HepG2 (cell line): Measurements from ENCODE around the gene BET1L. TPM values are rescaled to one million over a fixed set of nuclear protein-coding genes. Genes with fewer than 3 reads are reported as not detected.

Experiments
- ATAC-seq: fragments of 200-7000 bp; cut with Tn5 transposase; 3 replicates; pipeline ENCODE4 v1.9.1; 2020; ENCODE audit warnings: mild to moderate bottlenecking, moderate library complexity
- BruUV-seq: library from RNA; stranded (reverse); fragments of 400-500 nt; replicated peaks from 2 replicates; lab custom pipeline; 2021; lab: Mats Ljungman, UMichigan
- CTCF ChIA-PET: fragments of 300-600 bp; formaldehyde crosslinking; extraction: SDS; loops from one replicate; lab custom pipeline; 2021; ENCODE audit warnings: low total read pairs, inconsistent platforms, low intra/inter-chr PET ratio; lab: Yijun Ruan, JAX
- POLR2A ChIA-PET: fragments of 350-600 bp; sonication (Branson Sonifier 250); formaldehyde crosslinking; loops from one replicate; lab custom pipeline; 2020; ENCODE audit warnings: antibody characterized with exemption, inconsistent platforms; lab: Yijun Ruan, JAX
- DNase-seq: peaks from one replicate; pipeline ENCODE4 v3.0.0-alpha.2; 2015; ENCODE audit warnings: low spot score
- FAIRE-seq: peaks from 3 replicates; lab custom pipeline; 2011; peaks lifted over from hg19 to GRCh38; lab: Jason Lieb, UNC
- H2AFZ ChIP-seq: one replicate; pipeline ENCODE4 v1.6.1; 2011; ENCODE audit warnings: low read length, inconsistent platforms
- H3K27ac ChIP-seq: fragments of 300-600 bp; 3 replicates; pipeline ENCODE4 v1.8.0; 2011; ENCODE audit warnings: mixed run types, mild to moderate bottlenecking, mixed read lengths, low read length, inconsistent platforms; ENCODE audit not compliant: insufficient read depth; ENCODE audit errors: extremely low read length
- H3K27me3 ChIP-seq, 2 experiments: fragments of 200-600 bp in 1 of 2; 2 replicates in 1 of 2; 3 replicates in 1 of 2; pipeline versions ENCODE4 v1.6.0 to v1.8.0; 2011; ENCODE audit warnings: low read length in 2 of 2, mild to moderate bottlenecking in 2 of 2, moderate library complexity in 2 of 2, inconsistent platforms in 1 of 2; ENCODE audit not compliant: insufficient read depth in 2 of 2, control insufficient read depth in 1 of 2
- H3K36me3 ChIP-seq, 2 experiments: fragments of 200-600 bp in 1 of 2; replicated peaks in 1 of 2; 2 replicates in 1 of 2; 3 replicates in 1 of 2; pipeline versions ENCODE4 v1.5.1 to v1.8.0; 2011; ENCODE audit warnings: low read length in 2 of 2, inconsistent platforms in 1 of 2; ENCODE audit not compliant: insufficient read depth in 2 of 2, control insufficient read depth in 1 of 2
- H3K4me1 ChIP-seq: 2 replicates; pipeline ENCODE4 v1.5.1; 2012; ENCODE audit warnings: low read length, inconsistent platforms; ENCODE audit not compliant: insufficient read depth
- H3K4me2 ChIP-seq: 2 replicates; pipeline ENCODE4 v1.6.0; 2011; ENCODE audit warnings: low read depth, low read length, inconsistent platforms
- H3K4me3 ChIP-seq, 3 experiments: fragments of 200-600 bp in 1 of 3; sonication (generic), shearing (Covaris generic) in 1 of 3; replicated peaks in 1 of 3; 2 replicates each; pipeline ENCODE4 v1.5.1; 2011 to 2016; ENCODE audit warnings: low read length in 3 of 3, inconsistent platforms in 2 of 3, low read depth in 2 of 3, mild to moderate bottlenecking in 2 of 3, control low read depth in 1 of 3, mixed read lengths in 1 of 3; ENCODE audit not compliant: insufficient read depth in 1 of 3
- H3K79me2 ChIP-seq: one replicate; pipeline ENCODE4 v1.6.1; 2011; ENCODE audit warnings: low read length, inconsistent platforms; ENCODE audit not compliant: insufficient read depth
- H3K9ac ChIP-seq: 2 replicates; pipeline ENCODE4 v1.6.0; 2011; ENCODE audit warnings: mild to moderate bottlenecking, low read depth, low read length, inconsistent platforms; ENCODE audit not compliant: insufficient read depth
- H3K9me3 ChIP-seq: 2 replicates; pipeline ENCODE4 v1.5.1; 2012; ENCODE audit warnings: mild to moderate bottlenecking, low read length
- H4K20me1 ChIP-seq: 2 replicates; pipeline ENCODE4 v1.6.0; 2011; ENCODE audit warnings: inconsistent platforms, mild to moderate bottlenecking, low read length, moderate library complexity; ENCODE audit not compliant: insufficient read depth
- AGO2 ChIP-seq: fragments of 200-400 bp; formaldehyde crosslinking; optimal IDR thresholded peaks from 2 replicates; pipeline ENCODE3; 2017; ENCODE audit warnings: mild to moderate bottlenecking, low read depth, low read length, moderate library complexity
- FOXA3 ChIP-seq: IDR thresholded peaks from 2 replicates; pipeline ENCODE4 v1.6.1; 2016; ENCODE audit warnings: missing genetic modification reagents, missing compliant biosample characterization
- HNRNPH1 ChIP-seq: fragments of 200-400 bp; formaldehyde crosslinking; optimal IDR thresholded peaks from 2 replicates; pipeline ENCODE3; 2017; ENCODE audit warnings: mild to moderate bottlenecking, low read depth, low read length
- MED1 ChIP-seq: sonication (generic); formaldehyde crosslinking; IDR thresholded peaks from 2 replicates; pipeline ENCODE4 v1.4.0; 2020; ENCODE audit warnings: missing genetic modification reagents
- NCOA2 ChIP-seq: sonication (generic); formaldehyde crosslinking; IDR thresholded peaks from 2 replicates; pipeline ENCODE4 v1.8.0; 2022; ENCODE audit warnings: inconsistent platforms
- POLR2A ChIP-seq, 2 experiments: IDR thresholded peaks; 2 replicates each; pipeline ENCODE4 v1.6.1; 2011; ENCODE audit warnings: low read depth in 2 of 2, low read length in 2 of 2, mild to moderate bottlenecking in 1 of 2, moderate library complexity in 1 of 2; ENCODE audit not compliant: insufficient read depth in 1 of 2
- RBFOX2 ChIP-seq: fragments of 200-400 bp; formaldehyde crosslinking; IDR thresholded peaks from 2 replicates; pipeline ENCODE4 v1.6.1; 2017; ENCODE audit warnings: low read depth, mild to moderate bottlenecking, low read length
- SKI ChIP-seq: fragments of 450-650 bp; IDR thresholded peaks from one replicate; pipeline ENCODE4 v1.6.1; 2018; ENCODE audit warnings: mild to moderate bottlenecking; ENCODE audit not compliant: partially characterized antibody
- ZNF33B ChIP-seq: sonication (generic); formaldehyde crosslinking; IDR thresholded peaks from 2 replicates; pipeline ENCODE4 v1.5.1; 2020; ENCODE audit warnings: mild to moderate bottlenecking, missing genetic modification reagents
- WGBS: methylation state at CpG from one replicate; pipeline ENCODE4 v1.1.6; 2017; ENCODE audit warnings: low lambda C conversion rate; 5-methylcytosine and 5-hydroxymethylcytosine counted together
- in situ Hi-C: cut with HindIII; loops from 2 replicates; pipeline ENCODE4 v1.10.0; 2017; ENCODE audit warnings: low pct_unique_long_range_greater_than_20kb; ENCODE audit not compliant: extremely low pct_ligation_motif_present
- intact Hi-C: fragments of 100-400 bp; cut with micrococcal nuclease; formaldehyde crosslinking; loops from one replicate; pipeline ENCODE4 v1.10.0; 2022; ENCODE audit not compliant: unreplicated experiment
- polyA plus RNA-seq, 8 experiments: library from polyadenylated mRNA; depleted of rRNA in 3 of 8; stranded (reverse) in 7 of 8; unstranded in 1 of 8; fragments of >200 nt; fragmentation: Illumina TruSeq in 4 of 8; extraction: Trizol in 4 of 8; gene quantifications; 2 replicates each; pipeline versions ENCODE4 v1.2.1 to v1.2.3, GENCODE V29; 2011 to 2016; ENCODE audit warnings: low read depth in 4 of 8, missing spikeins in 1 of 8, mixed read lengths in 1 of 8; ENCODE audit not compliant: insufficient read depth in 1 of 8
- total RNA-seq, 5 experiments: library from RNA; depleted of rRNA; stranded (reverse); fragments of >200 nt; fragmentation: Illumina TruSeq; extraction: Trizol; gene quantifications; 2 replicates each; pipeline ENCODE4 v1.2.3, GENCODE V29; 2016; ENCODE audit warnings: low read depth in 1 of 5
- TF ChIP-seq, protein P1 (sequence below): IDR thresholded peaks from 2 replicates; pipeline ENCODE4 v1.6.1; 2012; ENCODE audit warnings: inconsistent platforms
- TF ChIP-seq, protein P2 (sequence below): sonication (generic); formaldehyde crosslinking; IDR thresholded peaks from 2 replicates; pipeline ENCODE4 v1.8.1; 2023; ENCODE audit warnings: missing genetic modification reagents, inconsistent platforms, borderline replicate concordance

Gene BET1L
- total and polyA plus RNA-seq, 2 of the 13 experiments (the other 11 are each of a cell fraction or from before 2014, with no cell fraction given) = 26.2 to 59.6 TPM

DNA sequence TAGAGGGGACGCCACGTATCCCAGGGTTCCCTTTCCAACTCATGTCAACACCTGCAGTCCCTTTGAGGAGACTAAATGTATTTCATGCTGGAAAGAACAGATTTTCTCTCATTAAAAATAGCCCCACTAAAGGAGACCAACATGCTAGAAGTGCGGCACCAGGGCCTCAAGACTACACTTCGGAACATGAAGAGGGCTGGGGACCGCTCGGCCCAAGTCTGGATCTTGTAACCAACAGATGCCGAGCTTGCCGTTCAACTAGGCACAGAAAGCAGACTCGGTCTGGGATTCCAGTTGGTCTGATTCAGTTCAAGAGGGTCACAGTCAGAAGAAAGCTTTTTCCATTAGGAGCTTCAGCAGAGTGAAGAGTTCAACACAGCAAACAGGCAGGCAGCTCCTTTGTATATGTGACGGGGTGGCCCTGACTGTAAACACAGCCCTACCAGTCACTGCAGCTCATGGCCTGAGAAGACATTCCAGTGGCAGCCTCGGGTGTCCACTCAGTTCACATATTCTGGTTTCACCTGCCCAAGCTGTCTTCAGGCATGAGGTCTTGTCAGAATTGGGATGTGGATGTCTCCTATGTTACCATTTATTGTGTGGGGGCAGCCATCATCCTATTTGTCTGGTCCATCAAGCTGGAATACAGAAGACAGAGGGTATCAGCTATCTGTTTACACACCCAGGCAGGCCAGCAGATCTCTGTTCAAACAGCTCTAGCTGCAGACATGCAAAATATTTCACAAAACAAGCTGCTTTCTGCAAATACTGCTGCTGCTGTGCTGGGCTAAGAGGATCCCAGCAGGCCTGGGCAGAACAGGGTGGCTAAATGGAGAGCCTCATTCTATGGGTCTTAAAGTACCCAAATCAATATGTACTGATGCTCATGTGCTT, 9.1 kb upstream of the BET1L start (continued):
- TF ChIP-seq FOXA3 (peak; percentile 21; the same call in 1 of the 2 replicates), SKI (peak; percentile 27), HNRNPH1 (no peak), MED1 (CRISPR knock-in tag) (0 out of 2 replicates have a peak, but pooled peaks have one; percentile 15)
- TF ChIP-seq, protein P1, sequence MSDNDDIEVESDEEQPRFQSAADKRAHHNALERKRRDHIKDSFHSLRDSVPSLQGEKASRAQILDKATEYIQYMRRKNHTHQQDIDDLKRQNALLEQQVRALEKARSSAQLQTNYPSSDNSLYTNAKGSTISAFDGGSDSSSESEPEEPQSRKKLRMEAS = no peak

DNA sequence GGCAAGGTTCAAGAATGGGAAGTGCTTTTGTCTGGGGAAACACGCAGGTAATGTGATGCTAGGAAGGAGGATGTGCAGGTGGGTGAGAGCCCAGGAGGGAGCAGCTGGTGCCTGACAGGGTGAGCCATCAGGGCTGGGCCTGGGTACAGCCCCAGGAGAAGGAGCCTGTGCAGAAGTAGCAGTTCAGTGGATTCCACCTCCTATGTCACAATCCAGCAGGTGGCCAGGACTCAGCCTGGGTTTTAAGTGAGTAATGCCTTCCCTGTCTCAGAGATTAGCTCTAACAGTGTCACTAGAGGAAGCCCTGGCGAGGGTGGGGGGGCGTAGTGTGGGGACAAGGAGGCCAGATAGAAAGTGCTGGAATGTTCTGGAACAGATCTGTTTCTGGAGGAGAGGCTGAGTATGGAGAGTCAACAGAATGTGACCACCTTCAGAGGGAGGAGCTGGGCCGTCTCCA, 8.4 kb upstream of the BET1L start:
- no peak overlapping the region for H2AFZ ChIP-seq
- ChIA-PET POLR2A (interaction anchor here (2.5 to 3.0 kb wide), 2 partner anchors 9 to 20 kb away, joined by 12 to 41 read pairs; partner anchors contain the start of genes BET1L, RIC8A and SIRT3), CTCF (no interaction called here)
- ATAC-seq (peak; percentile 12; the same call in 2 of the 3 replicates), DNase-seq (no peak), FAIRE-seq (no peak)
- no peak overlapping the region for H3K9ac ChIP-seq
- H3K4me3 ChIP-seq = no peak overlapping the region
- peaks cover 31 to 53% of the 10 kb centered on the region in 2 experiments for H3K36me3 ChIP-seq
- intact Hi-C loops = no loop called here
- TF ChIP-seq, protein P2, sequence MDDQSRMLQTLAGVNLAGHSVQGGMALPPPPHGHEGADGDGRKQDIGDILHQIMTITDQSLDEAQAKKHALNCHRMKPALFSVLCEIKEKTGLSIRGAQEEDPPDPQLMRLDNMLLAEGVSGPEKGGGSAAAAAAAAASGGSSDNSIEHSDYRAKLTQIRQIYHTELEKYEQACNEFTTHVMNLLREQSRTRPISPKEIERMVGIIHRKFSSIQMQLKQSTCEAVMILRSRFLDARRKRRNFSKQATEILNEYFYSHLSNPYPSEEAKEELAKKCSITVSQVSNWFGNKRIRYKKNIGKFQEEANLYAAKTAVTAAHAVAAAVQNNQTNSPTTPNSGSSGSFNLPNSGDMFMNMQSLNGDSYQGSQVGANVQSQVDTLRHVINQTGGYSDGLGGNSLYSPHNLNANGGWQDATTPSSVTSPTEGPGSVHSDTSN (CRISPR knock-in tag) = no peak
- no peak for TF ChIP-seq ZNF33B (CRISPR knock-in tag)
- TF ChIP-seq AGO2 = peak; percentile 15
- TF ChIP-seq NCOA2 = no peak
- TF ChIP-seq POLR2A (IDR thresholded peaks at IDR 0.05; ENCODE audit: insufficient read depth in 1 of 2, low read depth in 2 of 2, low read length in 2 of 2) = peak in 1 of 2 experiments; percentile 35; a peak in 1 of 4 replicates
- TF ChIP-seq RBFOX2 = peak; percentile 25; the same call in 1 of the 2 replicates
- peaks cover 26% of the 10 kb centered on the region for H3K4me1 ChIP-seq
- peaks cover 4% of the 10 kb centered on the region for H3K79me2 ChIP-seq
- no peaks in the 10 kb centered on the region for H3K9me3 ChIP-seq
- no peaks in the 10 kb centered on the region for H4K20me1 ChIP-seq
- 73% methylated on average over 4 of the region's 4 CpGs for WGBS
- no peak overlapping the region for H3K27ac ChIP-seq
- BruUV-seq = no TSS peak
- H3K4me2 ChIP-seq = no peak overlapping the region
- H3K27me3 ChIP-seq = no peaks in the 10 kb centered on the region
- in situ Hi-C loops = no loop called here
